Measurements from ENCODE around the gene RABL6.
A peak's percentile ranks its signal among the peaks of the same experiment; 100 is the strongest.
"Not testable (repeated sequence)": the region's sequence is repeated elsewhere in the genome, so short reads cannot be mapped to it uniquely, and the experiment has no call there.

RABL6 gene

DNA sequence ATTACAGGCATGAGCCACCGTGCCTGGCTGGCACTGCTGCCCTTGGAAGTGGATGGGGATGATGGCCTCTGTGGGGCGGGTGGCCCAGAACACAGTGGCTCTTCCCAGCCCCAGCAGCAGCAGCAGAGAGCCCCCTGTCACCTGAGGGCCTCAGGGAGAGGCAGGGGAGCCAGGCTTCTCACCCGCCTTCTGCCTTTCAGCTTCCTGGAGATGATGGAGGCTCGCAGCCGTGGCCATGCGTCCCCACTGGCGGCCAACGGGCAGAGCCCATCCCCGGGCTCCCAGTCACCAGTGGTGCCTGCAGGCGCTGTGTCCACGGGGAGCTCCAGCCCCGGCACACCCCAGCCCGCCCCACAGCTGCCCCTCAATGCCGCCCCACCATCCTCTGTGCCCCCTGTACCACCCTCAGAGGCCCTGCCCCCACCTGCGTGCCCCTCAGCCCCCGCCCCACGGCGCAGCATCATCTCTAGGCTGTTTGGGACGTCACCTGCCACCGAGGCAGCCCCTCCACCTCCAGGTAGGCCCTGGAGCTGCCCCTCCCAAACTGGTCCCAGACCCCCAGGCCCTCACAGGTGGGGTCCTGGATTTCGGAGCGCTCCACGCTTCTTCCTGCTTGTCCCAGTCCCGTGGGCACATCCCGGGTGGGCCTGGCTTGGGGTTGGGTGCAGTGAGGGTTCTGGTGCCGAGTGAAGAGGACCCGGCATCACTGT lies 29.6 kb downstream of the RABL6 start:
- no peak for DNase-seq

DNA sequence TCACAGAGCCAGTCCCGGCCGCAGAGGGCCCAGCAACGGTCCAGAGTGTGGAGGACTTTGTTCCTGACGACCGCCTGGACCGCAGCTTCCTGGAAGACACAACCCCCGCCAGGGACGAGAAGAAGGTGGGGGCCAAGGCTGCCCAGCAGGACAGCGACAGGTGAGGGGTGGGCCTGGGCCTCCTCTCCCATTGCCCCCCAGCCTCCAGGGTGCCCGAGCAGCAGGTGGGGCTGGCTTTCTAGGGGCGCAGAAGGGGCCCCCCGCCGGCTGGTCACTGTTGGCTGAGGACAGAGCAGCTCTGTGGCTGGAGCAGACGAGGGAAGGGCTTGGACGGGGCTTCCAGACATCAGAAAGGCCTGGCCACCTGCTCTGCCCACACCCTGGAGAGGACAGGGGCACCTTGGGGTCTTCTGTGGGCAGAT lies 30.1 kb downstream of the RABL6 start:
- not testable (repeated sequence) for DNase-seq

DNA sequence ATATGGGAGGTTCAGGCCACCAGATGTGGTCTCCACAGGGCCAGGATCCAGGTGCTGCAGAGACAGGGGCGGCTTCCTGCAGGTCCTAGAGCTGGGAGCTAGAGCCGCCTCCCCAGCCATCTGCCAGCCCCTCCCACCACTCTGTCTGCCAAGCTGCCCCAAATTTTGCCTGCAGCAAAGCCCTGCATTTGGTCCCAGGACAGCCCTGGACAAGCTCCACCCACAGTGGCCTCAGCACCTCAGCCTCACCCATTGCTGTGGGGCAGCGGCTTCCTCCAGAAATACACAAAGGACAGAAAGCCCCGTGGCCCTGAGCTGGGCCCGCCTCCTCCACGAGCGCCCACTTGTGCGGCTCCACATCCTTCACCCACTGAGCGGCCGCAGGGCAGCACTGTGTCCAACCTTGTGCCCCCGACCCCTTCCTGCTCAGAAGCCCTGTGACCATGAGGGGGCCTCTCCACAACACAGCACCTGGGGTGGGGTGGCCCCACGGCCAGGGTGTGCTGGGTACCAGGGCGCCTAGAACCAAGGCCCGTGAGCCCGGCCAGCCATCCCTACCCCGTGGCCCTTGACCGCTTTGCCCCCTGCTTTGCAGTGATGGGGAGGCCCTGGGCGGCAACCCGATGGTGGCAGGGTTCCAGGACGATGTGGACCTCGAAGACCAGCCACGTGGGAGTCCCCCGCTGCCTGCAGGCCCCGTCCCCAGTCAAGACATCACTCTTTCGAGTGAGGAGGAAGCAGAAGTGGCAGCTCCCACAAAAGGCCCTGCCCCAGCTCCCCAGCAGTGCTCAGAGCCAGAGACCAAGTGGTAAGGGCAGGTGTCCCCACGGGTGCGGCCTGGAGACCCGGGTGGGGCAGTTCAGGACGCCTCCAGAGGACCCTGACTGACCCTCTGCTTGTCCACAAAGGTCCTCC lies 30.8 kb downstream of the RABL6 start:
- no peak for DNase-seq

DNA sequence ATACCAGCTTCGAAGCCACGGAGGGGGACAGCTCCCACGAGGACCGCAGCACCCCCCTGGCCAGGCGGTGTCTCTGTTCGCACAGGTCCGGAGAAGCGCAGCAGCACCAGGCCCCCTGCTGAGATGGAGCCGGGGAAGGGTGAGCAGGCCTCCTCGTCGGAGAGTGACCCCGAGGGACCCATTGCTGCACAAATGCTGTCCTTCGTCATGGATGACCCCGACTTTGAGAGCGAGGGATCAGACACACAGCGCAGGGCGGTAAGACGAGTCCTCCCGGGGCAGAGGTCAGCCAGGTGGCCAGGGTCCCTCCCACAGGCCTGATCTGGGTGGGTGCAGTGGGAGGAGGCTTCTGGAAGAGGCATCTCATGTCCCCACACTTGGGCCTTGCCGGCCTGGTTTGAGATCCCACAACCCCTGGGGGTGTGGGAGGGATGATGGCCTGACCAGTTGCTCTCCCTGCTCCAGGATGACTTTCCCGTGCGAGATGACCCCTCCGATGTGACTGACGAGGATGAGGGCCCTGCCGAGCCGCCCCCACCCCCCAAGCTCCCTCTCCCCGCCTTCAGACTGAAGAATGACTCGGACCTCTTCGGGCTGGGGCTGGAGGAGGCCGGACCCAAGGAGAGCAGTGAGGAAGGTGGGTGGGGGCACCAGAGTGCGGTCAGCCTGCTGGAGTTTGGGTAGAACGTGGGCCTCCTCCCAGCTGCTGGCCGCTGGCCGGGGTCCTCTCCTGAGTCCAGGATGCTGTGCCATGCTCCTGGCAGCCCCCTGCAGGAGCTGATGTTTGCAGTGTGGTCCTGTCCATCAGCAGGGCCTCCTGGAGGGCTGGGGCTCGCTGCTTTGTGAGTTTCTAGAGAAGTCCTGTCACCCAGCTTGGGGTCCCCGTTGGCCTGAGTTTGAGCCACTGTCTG lies 31.7 kb downstream of the RABL6 start:
- DNase-seq: no peak

DNA sequence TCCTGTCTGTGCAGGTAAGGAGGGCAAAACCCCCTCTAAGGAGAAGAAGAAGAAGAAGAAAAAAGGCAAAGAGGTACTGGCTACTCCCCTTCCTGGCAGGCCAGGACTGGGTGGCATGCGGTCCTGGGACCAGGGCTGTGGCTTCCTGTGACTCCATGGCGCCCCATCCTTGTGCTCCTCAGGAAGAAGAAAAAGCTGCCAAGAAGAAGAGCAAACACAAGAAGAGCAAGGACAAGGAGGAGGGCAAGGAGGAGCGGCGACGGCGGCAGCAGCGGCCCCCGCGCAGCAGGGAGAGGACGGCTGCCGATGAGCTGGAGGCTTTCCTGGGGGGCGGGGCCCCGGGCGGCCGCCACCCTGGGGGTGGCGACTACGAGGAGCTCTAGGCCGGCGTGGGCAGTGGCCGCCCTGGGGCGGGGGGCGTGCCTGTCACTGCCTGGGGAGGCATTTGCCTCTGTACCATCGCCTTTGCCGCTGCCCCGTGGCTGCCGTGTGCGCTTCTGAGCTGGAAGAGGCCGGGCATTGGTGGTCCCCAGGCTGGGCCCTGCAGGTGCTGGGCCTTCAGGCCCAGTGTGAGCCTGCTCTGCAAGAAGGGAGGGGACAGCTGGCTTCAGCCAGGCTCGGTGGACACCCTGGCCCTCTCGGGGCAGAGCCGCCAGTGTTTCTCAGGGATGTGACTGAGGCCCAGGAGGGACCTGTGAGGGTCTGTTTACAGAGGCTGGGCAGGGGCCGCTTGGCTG lies 32.6 kb downstream of the RABL6 start:
- DNase-seq: no peak

DNA sequence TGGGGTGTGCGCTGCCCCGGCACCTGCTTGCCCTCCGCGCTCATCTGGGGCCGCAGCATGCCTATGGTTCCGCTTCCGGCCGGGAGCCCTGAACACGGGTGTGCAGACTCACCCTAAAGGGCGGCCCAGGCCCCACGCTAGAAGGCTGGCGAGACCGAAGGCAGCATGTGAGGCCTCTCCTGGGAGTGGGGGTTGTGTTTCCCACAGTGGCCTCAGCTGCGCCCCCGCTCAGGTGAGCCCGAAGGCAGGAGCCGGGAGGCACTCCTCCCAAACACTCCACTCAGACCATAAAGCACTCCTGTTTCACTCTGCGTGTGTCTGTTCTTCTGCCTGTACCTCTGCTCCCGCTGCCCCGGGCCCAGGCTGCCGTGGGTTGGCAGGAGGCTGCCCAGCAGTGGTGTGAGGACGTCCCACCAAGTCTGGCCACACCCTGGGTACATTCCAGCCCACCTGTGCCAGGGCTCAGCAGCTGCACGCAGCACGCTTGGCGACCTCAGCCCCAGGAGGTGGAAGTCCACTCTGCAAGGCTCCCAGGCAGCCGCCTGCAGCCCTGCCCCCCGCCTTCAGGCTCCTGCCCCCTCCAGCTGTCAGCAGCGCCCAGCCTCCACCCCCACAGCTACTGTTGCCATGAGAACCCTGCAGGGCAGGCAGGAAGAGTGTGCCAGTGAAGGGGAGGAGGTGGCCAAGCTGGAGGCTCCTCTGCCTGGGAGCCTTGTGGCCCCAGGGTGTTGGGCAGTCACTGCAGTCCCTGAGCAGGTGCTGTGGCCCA lies 33.3 kb downstream of the RABL6 start:
- peak; percentile 54 for DNase-seq

DNA sequence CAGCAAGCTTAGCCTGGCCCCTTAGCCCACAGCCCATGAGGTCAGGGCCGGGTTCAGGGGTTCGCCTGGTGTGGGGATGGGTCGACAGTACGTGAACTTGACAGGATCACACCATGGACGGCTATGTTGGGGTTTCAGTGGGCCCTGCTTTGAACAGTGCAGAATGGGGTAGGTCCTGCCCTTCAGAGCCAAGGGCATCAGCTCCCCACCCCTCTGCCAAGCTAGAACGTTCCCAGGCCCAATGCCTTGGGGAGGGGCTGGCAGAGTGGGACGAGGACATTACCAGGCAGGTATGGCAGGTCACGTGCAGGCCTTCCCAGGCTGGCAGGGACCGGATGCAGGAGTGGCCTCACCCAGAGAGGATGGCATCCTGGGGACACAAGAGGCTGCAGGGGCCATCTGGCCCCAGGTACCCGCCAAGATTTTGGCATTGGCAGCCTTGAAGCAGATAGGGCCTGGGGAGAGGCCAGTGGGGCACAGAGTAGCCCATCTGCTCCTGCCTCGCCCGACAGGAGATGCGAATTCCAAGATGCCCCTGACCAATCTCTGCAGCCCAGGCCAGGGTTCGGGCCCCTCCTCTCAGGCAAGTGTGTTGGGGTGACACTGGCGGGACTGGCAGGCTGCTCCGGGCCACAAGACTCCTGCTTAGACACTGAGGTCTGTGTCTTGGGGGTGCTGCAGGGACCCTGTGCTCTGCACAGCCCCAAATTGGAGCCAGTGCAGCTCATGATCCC lies 34.1 kb downstream of the RABL6 start:
- not testable (repeated sequence) for DNase-seq

DNA sequence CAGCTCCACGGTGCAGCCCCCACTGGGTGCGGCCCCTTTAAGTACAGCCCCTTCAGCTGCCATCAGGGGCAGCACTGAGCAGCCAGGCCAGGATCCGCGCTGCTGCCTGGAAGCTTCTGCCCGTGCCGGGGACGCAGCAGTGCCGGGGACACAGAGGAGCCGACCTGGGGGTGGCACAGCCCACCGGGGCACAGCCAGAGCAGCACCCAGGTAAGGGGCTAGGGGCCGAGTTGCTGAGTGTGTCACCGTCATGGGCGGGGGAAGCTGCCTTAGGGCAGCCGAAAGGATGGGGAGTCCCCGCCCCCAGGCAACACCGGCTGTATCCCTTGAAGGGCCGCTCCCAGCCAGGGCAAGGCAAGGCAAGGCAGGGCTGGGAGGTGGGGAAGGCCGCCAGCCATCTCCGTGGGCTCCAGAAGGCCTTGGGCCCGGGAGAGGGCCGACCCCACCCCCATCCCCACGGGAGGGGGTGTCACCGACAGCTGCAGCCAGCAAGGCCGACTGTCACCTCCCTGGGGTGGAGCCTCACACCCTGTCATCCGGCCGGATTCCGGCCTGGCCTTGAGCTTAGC lies 34.7 kb downstream of the RABL6 start, which contains the start of gene AJM1:
Gene AJM1, plus strand, starts transcription at position 99 of the 569 bp plus-strand sequence. CDS start 1,937 bp downstream, outside the sequence.
- DNase-seq: peak; percentile 65

DNA sequence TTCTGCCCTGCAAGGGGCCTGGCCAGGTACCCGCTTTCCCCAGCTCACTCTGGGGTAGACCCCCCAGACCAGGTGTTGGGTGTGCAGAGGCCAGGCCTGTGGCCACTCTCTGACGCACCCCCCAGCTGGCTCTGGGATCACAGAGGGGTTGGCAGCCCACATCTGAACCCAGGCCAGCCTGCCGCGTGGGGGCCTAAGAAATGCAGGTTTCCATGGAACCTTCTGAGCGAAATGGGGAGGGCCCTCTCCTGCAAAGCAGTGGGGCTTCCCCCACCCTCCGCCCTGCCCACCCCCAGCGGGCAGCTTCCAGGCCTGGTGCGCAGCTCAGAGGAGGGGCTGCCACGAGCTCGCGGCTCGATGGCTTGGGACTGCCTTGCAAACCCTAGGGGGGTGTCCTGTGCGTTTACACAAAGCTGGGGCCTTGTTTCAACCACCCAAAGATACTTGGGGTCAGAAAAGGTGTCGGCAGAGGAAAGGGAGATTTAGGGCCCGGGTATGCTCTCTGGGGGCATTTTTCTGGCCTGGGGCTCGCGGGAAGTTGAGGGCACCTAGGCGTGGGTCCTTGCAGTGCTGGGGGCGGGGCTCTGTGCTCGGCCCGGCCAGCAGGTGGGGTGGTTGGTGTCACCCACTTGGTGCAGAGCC lies 35.5 kb downstream of the RABL6 start:
- not testable (repeated sequence) for DNase-seq

DNA sequence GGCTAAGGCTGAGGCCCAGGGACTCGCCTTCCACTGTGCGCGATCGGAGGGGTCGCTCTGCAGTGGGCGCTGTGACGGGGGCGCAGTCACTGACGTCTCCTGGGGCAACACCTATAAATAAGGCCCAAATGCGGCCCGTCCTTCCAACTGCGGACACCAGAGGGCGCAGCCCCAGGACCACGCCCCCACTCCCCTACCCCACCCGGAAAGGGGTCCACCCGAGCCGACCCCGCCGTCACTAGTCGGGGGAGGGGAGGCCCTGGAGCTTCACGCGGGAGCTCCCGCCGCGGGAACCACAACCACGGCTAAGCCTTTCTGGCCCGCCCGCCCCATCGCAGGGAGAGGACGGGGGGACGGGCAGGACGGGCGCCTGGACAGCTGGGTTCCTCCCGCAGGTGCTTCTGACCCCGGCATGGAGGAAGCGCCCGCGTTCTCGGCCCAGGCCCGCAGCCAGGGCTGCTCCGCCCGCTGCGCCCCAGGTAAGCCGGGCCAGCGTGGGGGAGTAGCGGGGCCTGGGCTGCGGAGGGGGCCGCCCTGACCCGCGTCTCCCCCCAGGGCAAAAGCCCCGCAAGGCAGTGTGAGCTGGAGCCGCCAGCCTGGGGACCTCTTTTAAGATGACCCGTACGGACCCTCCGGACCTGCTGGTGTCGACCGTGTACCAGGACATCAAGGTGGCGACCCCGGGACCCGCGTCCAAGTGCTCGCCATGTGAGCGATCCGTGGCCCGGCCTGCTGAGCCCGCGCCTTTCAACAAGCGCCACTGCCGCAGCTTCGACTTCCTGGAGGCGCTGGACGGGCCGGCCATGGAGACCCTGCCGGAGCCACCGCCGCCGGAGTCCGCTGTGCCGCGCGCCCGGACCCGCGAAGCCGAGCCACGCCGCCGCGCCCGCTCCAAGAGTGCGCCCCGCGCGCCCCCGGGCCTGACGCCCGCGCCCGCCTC lies 36.3 kb downstream of the RABL6 start:
- DNase-seq: not testable (repeated sequence)

DNA sequence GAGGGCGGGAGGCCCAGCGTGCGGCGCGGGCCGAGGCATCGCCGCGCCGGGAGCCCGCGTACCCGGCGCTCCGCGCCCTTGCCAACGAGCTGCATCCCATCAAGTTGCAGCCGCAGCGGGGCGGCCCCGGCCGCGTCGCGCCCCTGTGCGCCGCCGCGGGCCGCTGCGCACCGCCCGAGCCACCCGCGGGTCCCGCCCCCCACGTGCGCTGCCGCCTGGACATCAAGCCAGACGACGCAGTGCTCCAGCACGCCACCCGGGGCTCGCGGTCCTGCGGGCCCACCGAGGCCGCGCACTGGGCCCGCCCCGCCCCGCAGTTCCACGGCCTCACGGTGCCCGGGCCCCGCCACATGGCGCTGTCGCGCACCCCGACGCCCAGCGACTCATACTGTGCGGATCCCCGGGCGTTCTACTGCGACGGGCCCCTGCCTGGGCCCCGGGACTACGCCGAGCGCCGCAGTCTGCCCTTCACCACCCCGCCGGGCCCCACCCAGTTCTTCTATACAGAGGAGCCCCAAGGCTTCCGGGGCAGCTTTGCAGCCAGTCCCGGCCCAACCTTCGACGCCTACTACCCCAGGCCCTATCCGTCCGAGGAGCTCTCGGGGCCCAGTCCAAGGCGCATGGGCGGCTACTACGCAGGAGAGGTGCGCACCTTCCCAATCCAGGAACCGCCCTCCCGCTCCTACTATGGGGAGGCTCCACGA lies 37.2 kb downstream of the RABL6 start:
- no peak for DNase-seq

DNA sequence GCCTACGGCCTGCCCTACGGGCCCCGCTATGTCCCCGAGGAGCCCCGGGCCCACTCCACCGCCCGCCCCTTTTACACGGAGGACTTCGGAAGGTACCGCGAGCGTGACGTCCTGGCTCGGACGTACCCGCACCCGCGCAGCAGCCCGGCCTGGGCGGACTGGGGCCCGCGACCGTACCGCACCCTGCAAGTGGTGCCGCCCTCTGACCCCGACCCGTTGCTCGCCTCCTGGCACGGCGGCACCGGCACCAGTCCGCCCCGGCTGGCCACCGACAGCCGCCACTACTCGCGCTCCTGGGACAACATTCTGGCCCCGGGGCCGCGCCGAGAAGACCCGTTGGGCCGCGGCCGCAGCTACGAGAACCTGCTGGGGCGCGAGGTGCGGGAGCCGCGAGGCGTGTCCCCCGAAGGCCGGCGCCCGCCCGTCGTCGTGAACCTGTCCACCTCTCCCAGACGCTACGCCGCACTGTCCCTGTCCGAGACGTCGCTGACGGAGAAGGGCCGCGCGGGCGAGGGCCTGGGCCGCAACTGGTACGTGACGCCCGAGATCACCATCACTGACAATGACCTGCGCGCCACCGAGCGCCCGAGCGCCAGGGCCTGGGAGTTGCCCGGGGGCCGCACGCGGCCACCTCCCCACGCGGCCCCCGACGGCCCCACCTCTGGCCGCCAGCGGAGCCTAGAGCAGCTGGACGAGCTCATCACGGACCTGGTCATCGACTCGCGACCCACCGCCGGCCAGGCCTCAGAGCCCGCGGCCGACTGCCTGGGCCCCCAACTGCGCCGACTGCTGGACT lies 37.9 kb downstream of the RABL6 start:
- no peak for DNase-seq

DNA sequence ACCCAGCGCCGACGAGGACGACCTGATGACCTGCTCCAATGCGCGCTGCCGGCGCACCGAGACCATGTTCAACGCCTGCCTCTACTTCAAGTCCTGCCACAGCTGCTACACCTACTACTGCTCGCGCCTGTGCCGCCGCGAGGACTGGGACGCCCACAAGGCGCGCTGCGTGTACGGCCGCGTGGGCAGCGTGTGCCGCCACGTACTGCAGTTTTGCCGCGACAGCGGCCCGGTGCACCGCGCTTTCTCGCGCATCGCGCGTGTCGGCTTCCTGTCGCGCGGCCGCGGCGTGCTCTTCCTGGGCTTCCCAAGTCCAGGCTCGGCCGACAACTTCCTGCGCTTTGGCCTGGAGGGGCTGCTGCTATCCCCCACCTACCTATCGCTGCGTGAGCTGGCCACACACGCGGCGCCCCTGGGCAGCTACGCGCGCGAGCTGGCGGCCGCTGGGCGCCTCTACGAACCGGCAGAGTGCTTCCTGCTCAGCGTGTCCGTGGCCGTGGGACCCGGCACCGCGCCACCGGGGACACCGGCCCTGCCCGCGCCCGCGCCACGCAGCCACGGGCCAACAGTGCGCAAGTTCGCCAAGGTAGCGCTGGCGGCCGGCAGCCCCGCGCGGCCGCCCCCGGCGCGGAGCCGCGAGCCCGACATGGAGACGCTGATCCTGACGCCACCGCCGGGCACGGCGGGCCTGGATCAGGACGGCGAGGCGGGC lies 38.8 kb downstream of the RABL6 start:
- DNase-seq: no peak

DNA sequence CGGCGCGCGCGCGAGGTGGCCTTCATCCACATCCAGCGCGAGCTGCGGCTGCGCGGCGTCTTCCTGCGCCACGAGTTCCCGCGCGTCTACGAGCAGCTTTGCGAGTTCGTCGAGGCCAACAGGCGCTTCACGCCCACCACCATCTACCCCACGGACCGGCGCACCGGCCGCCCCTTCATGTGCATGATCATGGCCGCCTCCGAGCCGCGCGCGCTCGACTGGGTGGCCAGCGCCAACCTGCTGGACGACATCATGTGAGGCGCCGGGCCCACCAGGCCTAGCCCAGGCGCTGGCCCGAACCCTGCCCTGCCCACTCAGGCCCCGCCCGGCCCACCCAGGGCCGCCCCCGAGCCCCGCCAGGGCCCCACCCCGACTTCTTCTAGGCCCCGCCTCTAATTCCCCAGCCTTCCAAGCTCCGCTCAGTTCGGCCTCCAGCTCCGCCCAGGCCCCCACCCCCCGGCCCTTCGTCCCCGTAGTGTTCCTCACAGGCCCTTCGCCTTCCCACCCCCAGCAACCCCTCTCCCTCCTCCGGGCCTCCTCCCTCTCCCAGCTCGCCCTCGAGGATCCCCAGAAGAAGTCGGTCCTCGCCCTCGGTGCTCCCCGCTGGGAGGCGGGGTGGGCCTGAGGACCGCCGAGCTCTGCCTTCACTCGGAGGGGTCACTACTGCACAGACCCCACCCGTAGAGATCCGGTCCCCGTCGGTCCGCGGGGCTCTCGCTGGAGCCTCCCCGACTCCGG lies 39.5 kb downstream of the RABL6 start:
- peak; percentile 70 for DNase-seq

DNA sequence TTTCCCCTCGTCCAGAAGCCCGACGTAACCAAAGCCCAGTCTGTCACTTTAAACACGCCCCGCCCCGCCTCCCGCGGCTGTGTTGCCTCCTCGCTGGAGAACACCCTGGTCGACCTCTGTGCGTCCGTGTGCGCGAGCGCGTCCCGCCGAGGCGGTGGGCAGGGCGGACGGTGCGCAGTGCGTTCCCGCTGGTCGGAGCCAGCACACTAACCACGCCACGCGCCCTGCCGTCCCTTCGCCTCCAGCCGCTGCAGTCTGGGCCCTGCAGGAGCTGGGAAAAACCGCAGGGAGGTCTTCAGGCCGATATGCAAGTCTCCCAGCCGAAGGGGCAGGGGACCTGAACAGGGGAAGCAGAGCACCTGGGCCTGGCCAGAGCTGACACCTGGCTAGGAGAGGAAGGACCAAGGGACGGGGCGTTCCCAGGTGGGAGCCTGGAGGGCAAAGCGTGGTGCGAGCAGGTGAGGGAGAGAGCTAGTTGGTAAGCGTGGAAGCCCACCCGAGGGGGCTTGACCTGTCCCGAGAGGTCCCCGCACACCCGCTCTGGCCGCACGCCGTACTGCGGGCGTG lies 40.2 kb downstream of the RABL6 start:
- peak; percentile 76 for DNase-seq

All from fibroblast of skin of right quadriceps (primary cell).